HG02885 (cell line): ENCODE data around the gene MTARC2.
A peak's percentile ranks its signal among the peaks of the same experiment; 100 is the strongest.
"Not testable (repeated sequence)": the region's sequence is repeated elsewhere in the genome, so short reads cannot be mapped to it uniquely, and the experiment has no call there.

Experiments used
- ATAC-seq: cut with Tn5 transposase; IDR thresholded peaks from one replicate; pipeline ENCODE4 v1.9.1; 2021; ENCODE audit warnings: mild to moderate bottlenecking; ENCODE audit not compliant: unreplicated experiment, poor library complexity

Gene MTARC2

DNA sequence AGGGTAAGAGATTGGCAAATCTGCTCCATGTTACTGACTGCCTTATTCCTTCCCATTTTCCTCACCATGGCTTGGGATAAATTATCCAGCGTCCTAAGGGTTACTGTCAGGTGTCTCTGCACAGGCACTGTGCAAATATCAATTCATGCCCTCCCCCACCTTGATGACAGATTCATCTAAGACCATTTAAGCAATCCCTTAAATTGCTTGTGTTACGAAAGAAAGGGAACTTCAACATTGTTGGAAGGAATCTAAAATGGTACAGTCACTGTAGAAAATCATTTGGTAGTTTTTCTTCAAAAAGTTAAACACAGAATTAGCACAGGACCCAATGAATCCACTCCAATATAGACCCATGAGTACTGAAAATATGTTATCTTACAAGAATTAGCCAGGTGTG lies 17.6 kb upstream of the MTARC2 start:
- ATAC-seq: no peak

DNA sequence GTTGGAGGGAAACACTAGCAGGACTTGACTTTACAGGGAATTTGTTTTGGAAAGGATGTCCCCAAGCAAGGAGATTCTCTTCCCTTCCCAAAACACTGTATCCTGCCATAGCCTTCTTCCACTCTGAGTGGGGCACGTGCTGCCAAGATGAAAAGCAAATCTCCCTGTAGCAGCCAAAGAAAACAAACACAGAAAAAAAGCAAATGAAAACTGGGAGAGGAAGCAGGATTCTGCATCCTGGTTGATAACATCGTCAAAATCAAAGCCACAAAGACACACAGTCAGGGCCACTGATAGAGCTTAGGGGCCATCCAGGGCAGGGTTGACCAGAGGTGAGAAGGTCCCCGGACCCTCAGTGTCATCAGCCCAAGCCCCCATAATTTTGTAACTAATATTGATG lies 16.0 kb upstream of the MTARC2 start:
- no peak for ATAC-seq

DNA sequence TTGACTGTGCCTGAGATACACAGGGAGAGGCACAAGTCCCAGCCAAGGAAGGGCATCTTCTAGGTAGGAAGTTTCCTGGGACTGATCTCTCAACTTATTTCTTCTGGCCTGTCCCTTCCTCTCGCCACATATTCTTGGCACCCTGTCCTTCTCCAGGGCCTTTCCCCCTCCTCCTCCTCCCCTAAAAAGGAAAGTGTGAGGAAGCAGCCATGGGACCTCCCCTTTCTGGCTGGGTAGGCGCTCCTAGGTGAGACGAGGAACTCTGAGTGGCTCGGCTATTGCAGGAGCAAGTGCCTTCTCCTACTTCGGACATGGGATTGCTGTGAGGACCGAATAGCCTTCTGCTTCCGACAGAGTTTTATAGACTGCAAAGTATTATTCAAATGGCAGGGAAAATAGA lies 15.5 kb upstream of the MTARC2 start:
- no peak for ATAC-seq

DNA sequence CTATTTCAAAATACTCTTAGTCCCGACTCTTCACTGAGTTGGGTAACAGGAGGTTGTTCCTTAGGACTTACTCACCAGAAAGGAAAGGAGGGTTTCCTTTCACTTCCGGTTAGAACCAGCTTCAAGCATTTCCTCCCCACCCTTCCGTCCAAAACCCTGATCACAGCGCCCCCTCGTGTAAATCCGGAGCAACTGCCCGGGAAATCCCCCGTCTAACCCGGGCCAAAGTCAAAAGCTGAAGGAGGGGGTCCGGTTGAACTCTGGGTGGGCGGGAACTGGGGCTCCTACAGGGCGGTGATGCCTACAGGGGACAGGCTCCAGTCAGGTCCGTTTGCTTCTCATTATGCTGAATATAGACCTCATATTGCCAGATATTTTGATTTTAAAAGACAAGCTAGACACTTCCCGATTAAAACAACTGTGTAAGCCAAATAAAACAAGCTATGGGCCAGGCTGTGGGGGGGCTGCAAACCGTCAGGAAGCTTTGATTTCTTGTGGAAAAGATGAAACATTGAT lies 15.0 kb upstream of the MTARC2 start:
- ATAC-seq: peak; percentile 86

DNA sequence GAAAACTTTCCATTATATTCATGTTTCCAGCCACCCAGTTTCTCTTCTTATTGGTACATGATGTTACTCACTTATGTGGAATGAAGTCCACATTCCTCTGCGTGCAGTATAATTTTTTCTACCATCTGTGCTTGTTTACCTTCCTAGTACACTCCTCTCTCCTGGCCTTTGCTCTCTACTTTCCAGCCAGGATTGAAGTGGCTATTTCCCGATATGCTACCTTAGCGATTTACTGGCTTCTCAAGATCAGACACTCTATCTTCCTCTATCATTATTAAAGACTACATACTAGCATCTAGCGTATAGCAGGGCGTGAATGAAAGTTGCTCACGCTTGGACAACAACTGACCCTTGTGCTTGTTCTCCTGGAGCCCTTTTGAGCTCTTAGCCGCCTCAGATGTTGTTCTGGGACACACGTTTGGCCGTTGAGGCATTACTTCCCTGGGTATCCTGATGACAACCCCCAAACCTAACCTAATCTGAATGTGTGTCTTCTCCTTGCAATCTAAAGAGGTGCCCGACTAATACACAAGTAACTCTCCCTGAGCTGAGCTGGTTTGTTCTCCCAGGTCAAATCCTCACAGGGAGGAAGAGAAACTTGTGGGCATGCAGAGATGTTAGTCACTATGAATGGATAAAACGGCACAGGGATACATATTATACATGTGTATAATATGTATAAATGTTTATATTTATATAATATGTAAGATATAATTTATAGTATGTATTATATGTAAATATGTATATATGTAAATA lies 13.4 kb upstream of the MTARC2 start:
- no peak for ATAC-seq

DNA sequence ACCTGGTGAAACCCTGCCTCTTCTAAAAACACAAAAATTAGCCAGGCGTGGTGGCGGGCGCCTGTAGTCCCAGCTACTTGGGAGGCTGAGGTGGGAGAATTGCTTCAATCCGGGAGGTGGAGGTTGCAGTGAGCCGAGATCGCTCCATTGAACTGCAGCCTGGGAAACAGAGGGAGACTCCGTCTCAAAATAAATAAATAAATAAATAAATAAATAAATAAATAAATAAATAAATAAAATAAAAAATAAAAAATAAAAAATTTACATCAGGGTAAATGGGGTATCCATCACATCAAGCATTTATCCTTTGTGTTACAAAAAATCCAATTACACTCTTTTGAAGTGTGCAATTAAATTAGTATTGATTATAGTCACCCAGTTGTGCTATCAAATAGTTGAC lies 11.8 kb upstream of the MTARC2 start:
- not testable (repeated sequence) for ATAC-seq

DNA sequence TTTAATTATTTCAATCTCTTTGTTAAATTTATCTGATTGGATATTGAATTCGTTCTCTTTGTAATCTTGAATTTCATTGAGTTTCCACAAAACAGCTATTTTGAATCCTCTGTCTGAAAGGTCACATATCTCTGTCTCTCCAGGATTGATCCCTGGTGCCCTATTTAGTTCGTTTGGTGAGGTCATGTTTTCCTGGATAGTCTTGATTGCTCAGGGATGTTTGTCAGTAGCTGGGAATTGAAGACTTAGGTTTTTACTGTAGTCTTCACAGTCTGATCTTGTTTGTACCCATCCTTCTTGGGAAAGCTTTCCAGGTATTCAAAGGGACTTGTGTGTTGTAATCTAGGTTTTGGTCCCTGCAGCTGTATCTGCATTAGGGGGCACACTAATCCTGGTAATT lies 6.8 kb upstream of the MTARC2 start:
- no peak for ATAC-seq

DNA sequence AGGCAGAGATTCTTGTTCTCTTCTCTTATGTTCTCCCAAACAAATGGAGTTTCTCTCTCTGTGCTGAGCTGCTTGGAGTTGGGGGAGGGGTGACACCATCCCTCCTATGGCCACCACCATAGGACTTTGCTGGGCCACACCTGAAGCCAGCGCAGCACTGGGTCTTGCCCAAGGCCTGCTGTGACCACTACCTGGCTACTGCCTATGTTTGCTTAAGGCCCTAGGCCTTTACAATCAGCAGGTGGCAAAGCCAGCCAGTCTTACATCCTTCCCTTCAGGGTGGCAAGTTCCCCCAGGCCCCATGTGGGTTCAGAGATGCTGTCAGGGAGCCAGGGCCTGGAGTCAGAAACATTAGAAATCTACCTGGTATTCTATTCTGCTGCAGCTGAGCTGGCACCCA lies 6.3 kb upstream of the MTARC2 start:
- no peak for ATAC-seq

DNA sequence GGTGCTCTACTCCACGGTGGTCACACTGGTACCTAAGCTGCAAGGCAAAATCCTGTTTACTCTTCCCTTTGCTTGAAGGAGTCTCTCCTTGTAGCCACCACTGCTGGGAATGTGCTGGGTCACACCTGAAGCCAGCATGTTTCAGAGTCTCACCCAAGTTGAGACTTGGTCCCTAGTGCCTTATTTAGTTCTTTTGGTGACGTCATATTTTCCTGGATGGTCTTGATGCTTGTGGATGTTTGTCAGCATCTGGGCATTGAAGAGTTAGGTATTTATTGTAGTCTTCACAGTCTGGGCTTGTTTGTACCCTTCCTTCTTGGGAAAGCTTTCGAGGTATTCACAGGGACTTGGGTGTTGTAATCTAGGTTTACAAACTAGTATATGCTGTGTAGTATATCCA lies 5.6 kb upstream of the MTARC2 start:
- ATAC-seq: no peak

DNA sequence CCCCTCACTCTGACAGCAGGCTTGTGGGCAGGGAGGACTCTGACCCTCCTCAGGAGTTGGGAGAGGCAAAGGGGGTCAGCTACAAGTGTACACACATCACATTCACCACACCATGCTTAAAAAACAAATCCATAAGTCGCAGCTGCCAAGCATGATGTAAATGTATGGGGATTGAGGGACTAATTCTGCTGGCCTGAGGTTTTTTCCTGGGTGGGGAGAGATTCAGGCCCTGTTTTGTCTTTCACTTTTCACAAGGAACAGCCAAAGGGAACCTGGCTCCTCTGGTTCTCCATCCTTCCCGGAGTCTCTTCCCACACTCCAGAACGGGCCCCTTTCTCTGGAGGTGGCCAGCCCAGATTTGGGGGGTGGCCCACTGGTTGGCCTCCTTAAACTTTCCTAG lies 1.3 kb upstream of the MTARC2 start:
- ATAC-seq: no peak

DNA sequence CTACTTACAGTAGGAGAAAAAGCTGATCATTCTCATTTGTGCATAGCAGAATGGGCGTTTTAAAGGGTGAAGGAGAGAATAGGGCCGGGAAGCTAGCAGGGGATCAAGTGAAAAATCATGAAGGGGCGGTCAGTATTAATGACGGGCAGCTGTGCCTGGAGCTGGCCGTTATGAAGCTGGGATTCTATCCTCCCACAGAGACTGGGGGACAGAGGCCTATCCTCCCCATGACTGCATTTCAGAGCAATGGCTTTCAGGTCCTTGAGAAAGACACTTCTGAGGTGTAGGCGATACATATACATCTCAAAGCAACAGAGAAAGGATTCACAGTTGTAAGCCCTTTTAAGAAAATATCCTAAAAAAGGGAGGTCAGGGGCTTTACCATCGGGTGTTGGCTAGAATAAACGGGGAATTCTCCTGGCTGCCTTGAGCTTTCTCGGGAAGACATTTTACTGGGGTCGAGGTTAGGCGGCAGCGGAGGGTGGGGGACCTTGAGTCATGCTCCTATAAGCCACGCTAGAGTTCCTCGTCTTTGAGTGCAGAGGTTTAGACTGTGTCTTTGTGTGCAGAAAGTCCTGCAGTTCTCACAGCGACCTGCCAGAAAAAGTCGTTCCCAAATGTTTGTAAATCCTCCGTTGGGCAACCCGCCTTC lies 559 bp upstream of the MTARC2 start:
- ATAC-seq: no peak

DNA sequence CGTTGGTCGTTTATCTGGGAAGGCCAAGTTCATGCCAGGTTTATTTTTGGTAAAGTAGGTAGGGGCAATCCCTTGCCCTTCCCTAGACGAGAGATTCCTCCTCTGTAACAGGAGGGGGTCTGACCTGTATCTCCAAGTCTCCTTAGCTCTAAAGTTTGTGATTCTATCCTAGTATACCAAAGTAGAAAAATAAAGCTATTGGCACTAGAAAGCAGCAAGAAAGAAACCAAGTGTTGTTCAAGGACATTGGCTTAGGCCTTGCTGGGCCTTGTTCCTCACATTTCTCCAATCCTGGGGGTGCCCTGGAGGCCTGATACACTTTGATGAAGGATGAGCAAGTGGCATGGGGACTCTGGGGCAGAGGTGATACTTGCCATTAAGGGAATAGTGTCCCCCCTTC lies 814 bp downstream of the MTARC2 start:
- no peak for ATAC-seq

DNA sequence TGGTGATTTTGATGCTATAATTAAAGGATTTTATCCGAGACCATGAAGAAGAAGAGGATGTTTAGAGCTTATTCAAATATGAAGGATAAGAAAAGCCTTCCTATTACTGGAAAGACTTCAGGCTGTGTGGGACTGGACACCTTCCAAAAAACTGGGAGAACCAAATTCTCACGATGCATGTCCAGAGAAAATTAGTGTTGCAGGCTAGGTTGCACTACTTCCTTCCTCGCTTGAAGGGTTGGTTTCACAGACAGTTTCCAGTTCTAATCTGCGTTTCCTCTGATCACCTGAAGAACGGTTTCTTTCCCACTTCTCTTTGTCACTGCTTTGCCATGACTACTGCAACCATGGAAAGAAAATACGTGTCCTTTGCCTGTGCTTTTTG lies 2.0 kb downstream of the MTARC2 start:
- ATAC-seq: no peak

DNA sequence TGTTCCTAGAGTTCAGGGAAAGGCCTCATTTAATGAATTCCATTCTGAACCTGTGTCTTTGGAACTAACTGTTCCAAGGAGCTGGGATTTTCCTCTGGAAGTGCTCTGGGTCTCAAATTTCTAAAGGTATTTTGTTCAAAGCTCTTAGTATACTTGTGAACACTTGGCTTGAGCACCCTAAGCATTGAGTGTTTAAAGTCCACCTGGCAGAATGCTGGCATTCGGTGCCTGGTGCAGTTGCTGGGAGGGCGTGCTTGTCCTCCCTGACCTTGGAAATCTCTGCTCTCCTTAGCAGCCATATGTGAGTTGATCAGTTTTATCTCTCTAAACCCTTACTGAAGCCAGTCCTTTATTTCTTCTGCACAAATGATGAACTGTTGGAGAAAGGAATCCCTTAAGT lies 3.0 kb downstream of the MTARC2 start:
- no peak for ATAC-seq

DNA sequence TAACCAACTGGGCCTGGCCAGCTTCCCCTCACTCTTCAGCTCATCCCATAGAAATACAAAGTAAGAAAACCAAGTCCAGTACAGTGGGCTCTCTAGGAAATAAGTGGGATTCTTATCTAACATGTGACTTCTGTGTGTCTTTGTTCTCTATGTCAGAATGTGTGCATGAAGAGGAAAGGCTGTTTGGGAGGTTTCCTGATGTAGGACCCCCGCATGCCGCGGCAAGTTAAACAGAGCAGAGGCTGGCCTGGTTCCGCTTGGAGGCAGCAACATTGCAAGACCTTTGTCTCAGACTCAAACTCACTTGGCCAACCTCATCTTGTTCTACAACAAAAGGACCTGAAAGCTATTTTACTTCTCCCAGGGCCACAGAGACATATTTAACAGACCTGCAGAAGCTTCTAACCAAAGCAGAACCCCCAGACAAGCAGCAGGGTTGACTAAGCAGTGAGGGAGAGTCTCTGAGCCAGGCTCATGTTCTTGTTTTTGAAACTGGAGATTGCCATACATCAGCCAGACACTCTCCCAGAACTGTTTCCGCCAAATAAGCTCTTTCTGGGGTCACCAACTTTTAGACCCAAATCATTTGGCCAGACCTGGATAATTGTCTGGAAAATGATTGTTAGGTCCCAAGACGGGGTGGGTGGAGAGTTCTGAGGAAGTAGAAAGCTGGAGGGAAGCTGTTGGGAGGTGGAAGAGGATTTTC lies 6.2 kb downstream of the MTARC2 start:
- ATAC-seq: no peak

DNA sequence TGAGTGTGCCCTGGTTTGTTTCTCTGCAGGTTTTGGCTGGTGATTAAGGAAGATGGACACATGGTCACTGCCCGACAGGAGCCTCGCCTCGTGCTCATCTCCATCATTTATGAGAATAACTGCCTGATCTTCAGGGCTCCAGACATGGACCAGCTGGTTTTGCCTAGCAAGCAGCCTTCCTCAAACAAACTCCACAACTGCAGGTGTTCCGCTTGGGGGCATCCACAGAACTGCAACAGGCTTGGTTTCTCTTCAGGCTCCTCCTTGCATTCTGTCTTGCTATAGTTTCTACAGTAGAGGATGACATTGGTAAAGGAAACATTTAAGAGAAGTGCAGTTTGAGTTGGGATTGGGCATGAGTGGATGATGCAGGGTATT lies 6.8 kb downstream of the MTARC2 start:
- no peak for ATAC-seq

DNA sequence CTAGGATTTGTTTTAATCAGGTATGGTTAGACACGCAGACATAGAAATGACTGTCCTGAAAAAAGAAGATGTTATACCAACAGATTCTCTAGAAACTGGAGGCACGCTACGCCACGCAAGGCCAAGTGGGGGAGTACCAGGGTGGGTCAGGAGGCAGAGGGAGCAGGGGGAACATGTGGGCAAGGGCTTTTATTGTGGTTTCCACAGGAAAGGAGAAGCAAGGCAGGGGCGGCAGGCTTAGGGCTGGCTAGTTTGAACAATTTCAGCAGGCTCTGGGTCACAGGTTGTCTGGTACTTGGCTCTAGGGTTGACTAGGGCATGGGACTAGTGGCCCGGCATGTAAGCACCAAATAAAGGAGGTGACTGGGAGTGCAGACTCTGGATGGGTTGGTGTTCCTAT lies 7.2 kb downstream of the MTARC2 start:
- ATAC-seq: no peak

DNA sequence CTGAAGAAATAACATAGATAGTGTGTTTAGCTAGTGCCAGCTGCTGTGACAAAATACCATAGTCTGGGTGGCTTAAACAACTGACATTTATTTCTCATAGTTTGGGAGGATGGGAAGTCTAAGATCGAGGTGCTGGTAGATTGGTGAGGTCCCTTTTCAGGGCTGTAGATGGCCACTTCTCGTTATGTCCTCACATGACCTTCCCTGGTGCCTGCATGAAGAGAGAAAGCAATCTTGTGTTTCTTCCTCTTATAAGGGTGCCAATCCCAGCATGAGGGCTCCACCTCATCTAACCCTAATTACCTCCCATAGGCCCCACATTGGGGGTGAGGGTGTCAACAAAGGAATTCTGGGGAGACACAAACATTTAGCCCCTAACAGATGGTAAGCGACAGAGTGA lies 9.3 kb downstream of the MTARC2 start:
- ATAC-seq: no peak

DNA sequence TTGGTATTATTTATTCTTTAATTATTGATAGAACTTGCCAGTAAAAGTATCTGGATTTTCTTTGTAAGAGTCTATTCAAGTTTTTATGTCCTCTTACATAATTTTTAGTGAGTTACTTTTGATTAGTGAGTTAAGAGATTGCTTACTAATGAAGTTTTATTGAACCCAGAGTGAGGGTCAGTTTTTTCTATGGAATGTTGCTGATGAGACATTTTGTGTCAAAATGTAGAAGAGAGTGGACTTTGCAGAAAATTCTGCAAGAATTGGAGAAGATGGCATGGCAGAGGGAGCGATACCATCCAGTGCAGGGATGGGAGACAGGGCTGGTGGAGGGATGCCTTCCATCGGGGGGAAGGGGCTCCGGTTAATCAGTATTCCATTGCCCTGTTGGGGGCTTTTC lies 11.0 kb downstream of the MTARC2 start:
- ATAC-seq: no peak

DNA sequence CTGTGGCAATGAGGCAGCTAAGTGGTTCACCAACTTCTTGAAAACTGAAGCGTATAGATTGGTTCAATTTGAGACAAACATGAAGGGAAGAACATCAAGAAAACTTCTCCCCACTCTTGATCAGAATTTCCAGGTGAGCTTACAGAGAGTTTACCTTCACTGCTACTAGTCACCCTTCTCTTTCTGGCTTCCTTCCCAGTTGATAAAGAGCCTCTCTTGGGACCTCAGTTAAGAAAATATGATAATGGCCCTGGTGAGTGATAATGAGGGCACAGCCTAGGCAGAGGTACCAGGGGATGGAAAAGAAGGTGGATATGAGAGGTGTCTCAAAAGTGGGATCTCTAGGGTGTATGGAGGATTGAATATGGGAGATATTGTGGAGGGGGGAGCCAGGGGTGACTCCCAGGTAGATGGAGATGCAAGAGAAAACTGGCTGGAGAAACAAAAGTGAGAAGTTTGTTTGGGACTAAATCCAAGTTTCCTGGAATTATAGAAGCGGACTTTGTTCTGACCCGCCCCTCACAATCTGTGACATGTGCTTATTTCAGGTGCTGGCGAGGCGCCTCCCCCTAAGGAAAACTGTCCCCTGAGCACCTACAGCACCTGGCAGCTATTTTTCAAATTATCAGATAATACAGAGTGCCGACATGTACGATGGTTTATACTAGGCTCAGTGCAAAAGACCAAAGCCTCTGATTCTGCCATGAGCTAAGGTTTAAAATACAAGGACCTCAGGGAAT lies 13.7 kb downstream of the MTARC2 start:
- no peak for ATAC-seq

DNA sequence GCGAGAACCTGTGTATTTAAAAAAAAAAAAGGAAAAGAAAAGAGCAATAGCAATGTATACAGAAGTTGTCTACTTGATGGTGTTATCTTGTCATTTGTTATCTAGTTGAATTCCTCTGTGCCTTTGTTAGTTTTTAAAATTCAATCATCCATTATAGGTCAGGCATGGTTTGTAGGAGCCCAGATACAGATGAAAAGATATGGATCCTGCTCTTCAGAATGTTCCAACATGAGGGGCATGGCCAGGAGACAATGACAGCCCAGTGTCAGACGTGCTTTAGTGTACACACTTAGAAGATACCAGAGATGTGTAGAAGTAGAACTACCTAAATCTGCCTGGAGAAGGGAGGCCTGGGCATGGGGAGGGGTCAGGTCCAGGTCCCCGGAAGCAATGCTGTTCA lies 16.6 kb downstream of the MTARC2 start:
- ATAC-seq: no peak
